ENCODE data around the gene KLF11. TPM values are rescaled to one million over a fixed set of nuclear protein-coding genes. Genes with fewer than 3 reads are reported as not detected.

Gene KLF11
- polyA plus RNA-seq, 1 donor from 2014 or later, result 5.7 TPM

- Histone ChIP-seq H3K9me2 (ENCODE audit: insufficient read depth, low read length) (no peaks in the 10 kb centered on the region), H3K9me3 (ENCODE audit: low read length) (no peaks in the 10 kb centered on the region), H3K9ac (ENCODE audit: low read length) (no peak overlapping the region), H3F3A (ENCODE audit: insufficient read depth, low read length, poor library complexity, severe bottlenecking) (no peaks in the 10 kb centered on the region), H3K27me3 (ENCODE audit: insufficient read depth, low read depth, low read length) (no peaks in the 10 kb centered on the region), H4K20me1 (ENCODE audit: insufficient read depth) (no peaks in the 10 kb centered on the region), H3K27ac (ENCODE audit: low read length) (no peak overlapping the region), H3K4me2 (ENCODE audit: low read length) (no peak overlapping the region), H3K36me3 (ENCODE audit: insufficient read depth, low read length) (no peaks in the 10 kb centered on the region), H2AFZ (ENCODE audit: low read depth, low read length) (no peak overlapping the region), H3K4me3 (ENCODE audit: low read length) (no peak overlapping the region), H3K79me2 (replicated peaks; ENCODE audit: insufficient read depth, low read length) (no peaks in the 10 kb centered on the region)
- no peak for TF ChIP-seq EP300 (conservative IDR thresholded peaks at IDR 0.05; ENCODE audit: poor library complexity, severe bottlenecking)
- TF ChIP-seq MXI1 (conservative IDR thresholded peaks at IDR 0.05; ENCODE audit: poor library complexity, severe bottlenecking), result no peak
- no peak for TF ChIP-seq EZH2 (IDR thresholded peaks at IDR 0.05; ENCODE audit: borderline replicate concordance, insufficient read depth, low read length, poor library complexity, severe bottlenecking)
- TF ChIP-seq RAD21 (conservative IDR thresholded peaks at IDR 0.05), result no peak
- TF ChIP-seq SMC3 (conservative IDR thresholded peaks at IDR 0.05; ENCODE audit: poor library complexity), result no peak
- no peak for TF ChIP-seq CTCF (IDR thresholded peaks at IDR 0.05; ENCODE audit: poor library complexity, severe bottlenecking)
- no peak for TF ChIP-seq REST (IDR thresholded peaks at IDR 0.05; ENCODE audit: borderline replicate concordance)
- no peak for TF ChIP-seq POLR2AphosphoS5 (IDR thresholded peaks at IDR 0.05)
- TF ChIP-seq TAF1 (IDR thresholded peaks at IDR 0.05; ENCODE audit: low read depth), result no peak
Measured at GRCh38 chr2:10035053-10035422, 8.3 kb upstream of the KLF11 start.

GRCh38 chr2:10035633-10036032 is 7.7 kb upstream of the KLF11 start:
- H3K4me3 ChIP-seq (ENCODE audit: low read length), result no peak overlapping the region
- no peak overlapping the region for H2AFZ ChIP-seq (ENCODE audit: low read depth, low read length)
- no peaks in the 10 kb centered on the region for H3K9me3 ChIP-seq (ENCODE audit: low read length)
- H3K4me2 ChIP-seq (ENCODE audit: low read length), result no peak overlapping the region
- H4K20me1 ChIP-seq (ENCODE audit: insufficient read depth), result no peaks in the 10 kb centered on the region
- H3K27me3 ChIP-seq (ENCODE audit: insufficient read depth, low read depth, low read length), result no peaks in the 10 kb centered on the region
- no peaks in the 10 kb centered on the region for H3K36me3 ChIP-seq (ENCODE audit: insufficient read depth, low read length)
- no peaks in the 10 kb centered on the region for H3F3A ChIP-seq (ENCODE audit: insufficient read depth, low read length, poor library complexity, severe bottlenecking)
- no peak for TF ChIP-seq REST (IDR thresholded peaks at IDR 0.05; ENCODE audit: borderline replicate concordance)
- TF ChIP-seq CTCF (IDR thresholded peaks at IDR 0.05; ENCODE audit: poor library complexity, severe bottlenecking), result no peak
- TF ChIP-seq MXI1 (conservative IDR thresholded peaks at IDR 0.05; ENCODE audit: poor library complexity, severe bottlenecking), result no peak
- TF ChIP-seq POLR2AphosphoS5 (IDR thresholded peaks at IDR 0.05), result no peak
- TF ChIP-seq SMC3 (conservative IDR thresholded peaks at IDR 0.05; ENCODE audit: poor library complexity), result no peak
- no peak for TF ChIP-seq TAF1 (IDR thresholded peaks at IDR 0.05; ENCODE audit: low read depth)
- no peak for TF ChIP-seq EP300 (conservative IDR thresholded peaks at IDR 0.05; ENCODE audit: poor library complexity, severe bottlenecking)
- no peak for TF ChIP-seq RAD21 (conservative IDR thresholded peaks at IDR 0.05)
- no peak for TF ChIP-seq EZH2 (IDR thresholded peaks at IDR 0.05; ENCODE audit: borderline replicate concordance, insufficient read depth, low read length, poor library complexity, severe bottlenecking)
- H3K27ac ChIP-seq (ENCODE audit: low read length), result no peak overlapping the region
- no peak overlapping the region for H3K9ac ChIP-seq (ENCODE audit: low read length)
- no peaks in the 10 kb centered on the region for H3K9me2 ChIP-seq (ENCODE audit: insufficient read depth, low read length)
- H3K79me2 ChIP-seq (replicated peaks; ENCODE audit: insufficient read depth, low read length), result no peaks in the 10 kb centered on the region
